Mesangial cell (primary cell): ENCODE results near the gene PCNX3. TPM values are rescaled to one million over a fixed set of nuclear protein-coding genes. Genes with fewer than 3 reads are reported as not detected.

Experiments used
- total RNA-seq: library from RNA; depleted of rRNA; stranded (reverse); fragments of >200 nt; gene quantifications from 2 replicates; pipeline ENCODE4 v1.2.3, GENCODE V29; 2015

The PCNX3 gene
- total RNA-seq: 62.6 and 74.9 TPM in 2 replicates

DNA sequence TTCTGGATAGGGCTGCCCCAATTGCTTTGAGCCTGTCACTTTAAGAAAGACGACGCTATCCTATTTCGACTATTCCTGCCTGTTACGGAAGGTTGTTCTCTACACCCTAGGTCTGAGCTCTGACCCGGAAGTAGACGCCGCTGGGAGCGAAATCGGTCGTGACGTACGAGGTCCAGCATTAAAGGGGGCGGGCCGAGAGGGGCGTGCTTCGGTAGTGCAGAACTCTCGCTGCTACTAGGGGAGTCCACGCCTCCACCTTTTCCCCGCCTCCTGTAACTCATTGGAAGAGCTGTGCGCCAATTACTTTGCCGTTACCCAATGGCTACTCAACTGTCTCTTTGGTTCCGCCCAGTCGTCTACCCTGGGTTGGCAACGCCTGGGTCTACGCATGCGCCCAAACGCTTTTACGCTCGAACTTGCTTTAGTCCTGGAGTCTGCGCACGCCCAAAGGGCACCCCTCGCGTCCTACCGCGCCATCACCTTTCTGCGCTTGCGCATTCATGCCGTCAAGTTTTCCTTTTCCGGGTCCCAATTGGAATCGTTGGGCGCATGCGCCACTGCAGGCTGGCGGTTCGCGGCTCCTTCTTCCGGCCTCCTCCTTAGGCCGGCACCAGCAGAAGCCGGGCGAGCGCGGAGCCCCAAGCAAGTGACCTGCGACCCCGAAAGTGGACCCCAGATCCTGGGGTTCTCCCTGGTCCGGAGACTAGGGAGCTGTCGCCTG is at the start of gene PCNX3:
PCNX3 (plus strand) TSS at position 548 of the 721 bp plus-strand sequence. CDS start 536 bp downstream, outside the sequence.

DNA sequence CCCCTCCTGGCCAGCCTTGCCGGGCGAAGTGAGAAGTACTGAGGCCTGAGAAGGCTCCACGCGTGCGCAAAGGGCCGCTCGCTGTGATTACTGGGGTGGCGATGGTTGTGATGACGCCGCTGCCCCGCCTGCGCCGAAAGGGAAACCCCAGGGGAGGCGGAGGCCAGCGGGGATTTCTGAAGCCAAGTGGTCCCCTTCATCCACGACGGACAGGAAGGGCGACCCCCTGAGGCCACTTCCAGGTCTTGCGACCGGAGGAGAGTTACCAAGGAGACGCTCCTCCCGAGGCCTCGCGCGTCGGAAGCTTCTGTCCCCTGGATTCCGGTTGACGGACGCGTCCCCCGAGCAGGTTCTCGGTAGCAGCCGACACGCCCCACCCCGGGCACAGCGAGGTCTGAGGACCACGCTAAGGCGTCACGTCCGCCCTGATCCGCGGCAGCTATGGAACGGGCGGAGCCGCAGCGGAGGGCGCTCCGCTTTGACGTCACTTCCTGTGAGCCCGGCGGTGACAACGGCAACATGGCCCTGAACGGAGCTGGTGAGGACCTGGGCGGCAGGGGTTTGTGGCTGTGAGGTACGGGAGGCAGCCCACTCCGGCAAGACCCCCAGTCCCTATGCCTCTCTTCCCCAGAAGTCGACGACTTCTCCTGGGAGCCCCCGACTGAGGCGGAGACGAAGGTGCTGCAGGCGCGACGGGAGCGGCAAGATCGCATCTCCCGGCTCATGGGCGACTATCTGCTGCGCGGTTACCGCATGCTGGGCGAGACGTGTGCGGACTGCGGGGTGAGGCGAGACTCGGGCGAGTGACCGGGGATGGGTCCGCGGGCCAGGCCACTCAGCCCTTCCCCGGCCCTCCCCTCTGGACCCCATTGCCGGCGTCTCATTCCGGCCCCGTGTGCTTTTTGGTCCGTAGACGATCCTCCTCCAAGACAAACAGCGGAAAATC is 45.3 kb upstream of the PCNX3 start, which contains the start of gene ZNRD2:
ZNRD2 (plus strand) TSS at position 505 of the 946 bp plus-strand sequence; CDS start at position 520, 15 bp downstream.

DNA sequence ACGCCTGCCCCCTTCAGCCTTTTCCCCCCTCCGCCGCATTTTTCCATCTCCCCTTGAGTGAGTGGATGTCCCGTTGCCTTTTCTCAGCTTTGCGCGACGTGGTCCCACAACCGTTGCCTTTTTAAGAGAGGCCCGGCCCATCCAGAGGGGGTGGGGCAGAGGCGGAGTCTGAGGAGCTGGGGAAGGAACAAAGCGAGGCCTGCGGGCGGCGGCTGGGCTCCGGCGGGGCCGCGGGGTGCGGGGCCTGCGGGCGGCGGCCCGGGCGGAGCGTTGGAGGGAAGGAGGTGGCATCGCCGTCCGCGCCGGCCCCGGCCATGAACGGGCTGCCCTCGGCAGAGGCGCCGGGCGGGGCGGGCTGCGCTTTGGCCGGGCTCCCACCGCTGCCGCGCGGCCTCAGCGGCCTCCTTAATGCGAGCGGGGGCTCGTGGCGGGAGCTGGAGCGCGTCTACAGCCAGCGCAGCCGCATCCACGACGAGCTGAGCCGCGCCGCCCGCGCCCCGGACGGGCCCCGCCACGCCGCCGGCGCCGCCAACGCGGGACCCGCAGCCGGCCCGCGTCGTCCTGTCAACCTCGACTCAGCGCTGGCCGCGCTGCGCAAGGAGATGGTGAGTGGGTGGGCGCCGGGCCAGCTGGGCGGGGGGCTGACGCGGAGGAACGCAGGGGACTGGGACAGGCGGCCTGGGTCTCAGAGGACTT is 43.1 kb upstream of the PCNX3 start, which contains the start of gene FAM89B:
FAM89B (plus strand) TSS at position 183 of the 696 bp plus-strand sequence; CDS start at position 315, 132 bp downstream.

DNA sequence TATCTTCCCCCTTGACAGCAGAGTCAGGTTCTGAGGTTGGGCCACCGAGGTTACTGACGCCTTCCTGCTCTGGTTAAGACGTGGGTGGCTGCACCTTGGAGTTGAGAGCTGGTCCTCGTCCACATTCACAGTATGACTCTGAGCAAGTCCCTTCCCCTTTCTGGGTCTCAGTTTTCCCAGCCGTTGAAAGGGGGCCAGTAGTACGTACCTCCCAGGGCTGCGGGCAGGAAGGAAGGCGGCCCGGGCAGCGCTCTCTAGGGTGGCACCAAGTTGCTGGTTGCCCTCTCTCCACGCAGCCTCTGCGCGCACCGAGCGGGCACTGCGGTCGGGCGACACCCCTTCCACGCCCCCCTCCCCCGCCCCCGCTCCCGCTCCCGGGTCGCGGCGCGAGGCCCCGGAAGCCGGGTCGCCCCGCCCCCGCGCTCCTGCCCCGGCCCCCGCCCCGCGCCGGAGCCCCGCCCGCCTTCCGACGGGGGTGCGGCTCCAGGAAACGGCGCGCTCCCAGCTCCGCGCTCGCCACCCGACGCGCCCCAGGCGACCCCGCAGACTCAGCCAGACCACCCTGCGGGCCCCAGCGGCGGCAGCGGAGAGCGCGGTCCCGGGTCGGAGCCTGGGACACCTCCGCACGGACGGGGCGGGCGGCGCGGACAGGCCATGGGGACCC is 39.9 kb upstream of the PCNX3 start, which contains the start of gene EHBP1L1:
EHBP1L1 (plus strand) TSS at position 486 of the 664 bp plus-strand sequence. CDS start 250 bp downstream, outside the sequence.

DNA sequence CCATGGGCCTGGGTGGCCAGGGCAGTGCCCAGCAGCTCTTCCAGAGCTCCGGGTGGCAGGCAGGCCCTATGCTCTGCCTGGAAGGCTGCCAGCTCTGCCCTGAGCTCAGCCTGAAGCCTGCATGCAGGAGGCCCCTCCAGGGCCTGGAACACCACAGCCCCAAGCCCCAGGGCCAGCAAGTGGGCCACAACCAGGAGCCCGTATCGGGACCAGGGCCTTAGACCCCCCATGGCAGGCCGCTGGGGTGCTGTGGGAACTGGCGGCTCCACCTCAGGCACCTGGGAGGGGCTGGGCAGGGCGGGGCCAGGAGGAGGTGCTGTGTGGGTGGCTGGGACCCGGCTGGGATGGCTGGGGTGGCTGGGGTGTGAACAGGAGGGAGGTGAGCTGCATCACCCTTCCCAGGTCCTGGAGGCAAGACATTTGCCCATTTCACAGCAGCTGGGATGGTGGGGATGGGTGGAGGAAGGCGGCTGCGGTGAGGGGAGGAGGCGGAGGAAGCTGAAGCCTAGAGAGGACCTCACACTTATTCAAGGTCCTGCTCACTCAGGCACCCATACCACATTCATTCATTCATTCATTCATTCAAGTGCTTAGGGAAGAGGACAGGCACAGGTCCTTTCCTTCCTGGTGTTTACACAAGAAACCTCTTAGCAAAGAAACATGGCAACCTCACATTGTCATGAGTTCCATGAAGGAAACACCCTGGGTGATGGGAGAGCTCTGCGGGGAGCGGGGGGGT is 19.9 kb upstream of the PCNX3 start, which contains the start of gene KCNK7:
KCNK7 (minus strand) TSS at position 258 of the 739 bp plus-strand sequence; CDS start at position 230, 28 bp downstream.

DNA sequence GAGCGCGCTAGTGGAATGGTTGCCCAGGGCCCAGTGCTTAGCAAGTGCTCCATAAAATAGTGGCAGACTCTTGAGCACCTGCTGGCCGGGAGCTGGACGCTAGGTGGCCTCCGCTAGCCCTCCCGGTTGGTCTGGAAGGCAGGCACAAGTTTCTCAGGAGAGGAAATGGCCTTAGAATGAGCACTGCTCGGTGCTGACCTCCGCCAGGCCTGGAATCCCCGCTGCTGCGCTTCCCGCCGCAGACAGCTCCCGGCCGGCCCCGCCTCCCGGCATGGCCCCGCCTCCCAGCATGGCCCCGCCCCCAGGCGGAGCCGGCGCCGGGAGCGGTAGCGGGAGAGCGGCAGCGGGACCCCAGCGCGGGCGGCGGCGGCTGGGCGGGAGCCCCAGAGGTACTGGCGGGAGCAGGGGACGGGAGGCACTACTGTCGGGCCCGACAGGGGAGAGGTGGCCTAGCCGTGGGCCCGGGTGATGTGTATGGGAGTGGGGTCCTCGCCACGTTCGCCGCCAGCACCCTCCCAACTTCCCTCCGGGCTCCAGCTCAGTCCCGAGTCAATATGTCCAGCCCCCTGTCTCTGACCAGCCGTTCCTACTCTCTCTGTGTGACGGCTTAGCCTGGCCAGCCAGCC is 22.3 kb downstream of the PCNX3 start, which contains the start of gene SIPA1:
SIPA1 (plus strand) TSS at position 308 of the 626 bp plus-strand sequence. CDS start 2,821 bp downstream, outside the sequence.

DNA sequence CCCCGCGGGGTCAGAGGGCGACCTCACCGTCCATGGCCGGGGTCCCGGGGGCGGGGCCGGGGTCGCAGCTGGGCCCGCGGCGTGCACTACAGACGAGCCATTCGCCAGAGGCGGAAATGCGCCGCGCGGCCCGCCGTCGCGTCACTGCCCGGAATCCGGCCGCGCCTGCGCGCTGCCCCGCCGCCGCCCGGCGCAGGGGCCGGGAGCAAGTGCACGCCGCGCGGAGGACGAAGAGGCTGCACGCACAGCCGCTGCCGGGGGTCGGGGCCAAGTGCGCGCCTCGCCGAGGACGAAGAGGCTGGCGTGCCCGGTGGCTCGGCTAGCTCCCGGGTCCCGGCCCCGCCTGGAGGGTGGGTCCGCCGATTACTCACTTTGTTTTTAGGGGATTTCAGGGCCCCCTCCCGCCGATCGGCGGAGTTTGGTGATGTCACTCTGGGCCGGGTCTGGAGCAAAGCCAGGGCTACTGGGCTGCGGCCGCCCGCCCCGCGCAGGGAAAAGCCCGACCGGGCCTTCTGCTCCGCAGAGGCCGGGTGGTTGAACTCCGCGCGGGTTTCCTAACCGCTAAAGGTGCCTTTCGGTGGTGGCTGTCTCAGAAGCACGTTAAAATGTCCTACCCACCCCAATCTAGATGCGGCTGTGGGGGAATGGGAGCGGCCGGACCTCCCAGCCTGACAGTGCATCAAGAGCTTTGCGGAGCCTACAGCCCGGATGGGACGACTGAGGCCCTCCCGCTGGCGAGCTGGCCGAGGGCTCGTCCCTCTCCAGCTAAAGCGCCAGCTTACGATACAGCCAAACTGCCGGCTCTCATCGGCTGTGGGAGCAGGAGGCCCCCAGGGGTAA is 47.4 kb downstream of the PCNX3 start, which contains the start of gene RELA:
RELA (minus strand) TSS at position 118 of the 840 bp plus-strand sequence; CDS start at position 34, 84 bp downstream.

Other genes with a start within 250 kb of the PCNX3 start
- gene SLC25A45, start 233.1 kb upstream of the PCNX3 start, total RNA-seq: 0.98 and 1.8 TPM in 2 replicates
- gene FRMD8, start 229.1 kb upstream of the PCNX3 start, total RNA-seq: 37.6 and 41.9 TPM in 2 replicates
- gene NEAT1, start 193.0 kb upstream of the PCNX3 start, total RNA-seq: 16.5 and 75.2 TPM in 2 replicates
- 629 and 944 TPM in 2 replicates for gene MALAT1, start 116.7 kb upstream of the PCNX3 start, total RNA-seq
- 111 and 114 TPM in 2 replicates for gene SCYL1, start 90.7 kb upstream of the PCNX3 start, total RNA-seq
- gene LTBP3, start 57.4 kb upstream of the PCNX3 start, total RNA-seq: 104 and 399 TPM in 2 replicates
- 85.4 and 152 TPM in 2 replicates for gene ZNRD2, start 45.3 kb upstream of the PCNX3 start, total RNA-seq
- 69.9 and 115 TPM in 2 replicates for gene FAM89B, start 43.2 kb upstream of the PCNX3 start, total RNA-seq
- gene EHBP1L1, start 39.7 kb upstream of the PCNX3 start, total RNA-seq: 45.1 and 49.6 TPM in 2 replicates
- gene KCNK7, start 20.0 kb upstream of the PCNX3 start, total RNA-seq: 0.25 TPM in 1 of 2 replicates, not detected in the other
- gene MAP3K11, start 1.6 kb upstream of the PCNX3 start, total RNA-seq: 52.6 and 58.7 TPM in 2 replicates
- gene SIPA1, start 22.3 kb downstream of the PCNX3 start, total RNA-seq: 48.2 and 73.5 TPM in 2 replicates
- 57.8 and 74.3 TPM in 2 replicates for gene RELA, start 47.1 kb downstream of the PCNX3 start, total RNA-seq
- 46.8 and 47.7 TPM in 2 replicates for gene KAT5, start 96.5 kb downstream of the PCNX3 start, total RNA-seq
- 20.2 and 48.9 TPM in 2 replicates for gene RNASEH2C, start 105.0 kb downstream of the PCNX3 start, total RNA-seq
- gene AP5B1, start 165.2 kb downstream of the PCNX3 start, total RNA-seq: 12.5 and 13.9 TPM in 2 replicates
- 0.51 TPM in 1 of 2 replicates, not detected in the other for gene OVOL1, start 171.3 kb downstream of the PCNX3 start, total RNA-seq
- 0.89 TPM in 1 of 2 replicates, not detected in the other for gene SNX32, start 218.2 kb downstream of the PCNX3 start, total RNA-seq
- gene CFL1, start 242.4 kb downstream of the PCNX3 start, total RNA-seq: 1,341 and 2,316 TPM in 2 replicates
- gene MUS81, start 244.7 kb downstream of the PCNX3 start, total RNA-seq: 52.4 and 57.2 TPM in 2 replicates